Hematopoietic multipotent progenitor cell (in vitro differentiated cells): ENCODE results near the gene SLC7A4. TPM values are rescaled to one million over a fixed set of nuclear protein-coding genes. Genes with fewer than 3 reads are reported as not detected.
A peak's percentile ranks its signal among the peaks of the same experiment; 100 is the strongest.
"Not testable (repeated sequence)": the region's sequence is repeated elsewhere in the genome, so short reads cannot be mapped to it uniquely, and the experiment has no call there.

Experiments used
- DNase-seq, 3 donors: peaks; one replicate each; pipeline ENCODE4 v3.0.0-alpha.2; 2011 to 2015; ENCODE audit warnings: low read depth in 2 of 3, low spot score in 2 of 3
- total RNA-seq: library from RNA; depleted of rRNA; stranded (reverse); fragments of >200 nt; gene quantifications from one replicate; pipeline ENCODE4 v1.2.3, GENCODE V29; 2012

The SLC7A4 gene
- total RNA-seq, 1 donor, result 0.81 TPM

DNA sequence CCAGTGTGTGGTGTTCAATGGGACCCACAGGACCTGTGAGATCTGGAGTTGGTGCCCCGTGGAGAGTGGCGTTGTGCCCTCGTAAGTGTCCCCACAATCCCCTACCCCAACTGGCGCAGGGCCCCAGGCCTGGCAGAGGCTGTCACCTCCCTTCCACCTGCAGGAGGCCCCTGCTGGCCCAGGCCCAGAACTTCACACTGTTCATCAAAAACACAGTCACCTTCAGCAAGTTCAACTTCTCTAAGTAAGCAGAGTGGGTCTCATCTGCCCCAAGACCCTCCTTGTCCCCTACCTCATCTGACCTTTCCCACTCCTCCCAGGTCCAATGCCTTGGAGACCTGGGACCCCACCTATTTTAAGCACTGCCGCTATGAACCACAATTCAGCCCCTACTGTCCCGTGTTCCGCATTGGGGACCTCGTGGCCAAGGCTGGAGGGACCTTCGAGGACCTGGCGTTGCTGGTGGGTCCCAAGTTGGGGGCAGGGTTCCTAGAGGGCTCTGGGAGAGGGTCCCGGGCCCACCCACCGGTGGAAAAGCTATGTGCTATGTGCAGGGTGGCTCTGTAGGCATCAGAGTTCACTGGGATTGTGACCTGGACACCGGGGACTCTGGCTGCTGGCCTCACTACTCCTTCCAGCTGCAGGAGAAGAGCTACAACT, 9.3 kb downstream of the SLC7A4 start:
- DNase-seq, result no peak

DNA sequence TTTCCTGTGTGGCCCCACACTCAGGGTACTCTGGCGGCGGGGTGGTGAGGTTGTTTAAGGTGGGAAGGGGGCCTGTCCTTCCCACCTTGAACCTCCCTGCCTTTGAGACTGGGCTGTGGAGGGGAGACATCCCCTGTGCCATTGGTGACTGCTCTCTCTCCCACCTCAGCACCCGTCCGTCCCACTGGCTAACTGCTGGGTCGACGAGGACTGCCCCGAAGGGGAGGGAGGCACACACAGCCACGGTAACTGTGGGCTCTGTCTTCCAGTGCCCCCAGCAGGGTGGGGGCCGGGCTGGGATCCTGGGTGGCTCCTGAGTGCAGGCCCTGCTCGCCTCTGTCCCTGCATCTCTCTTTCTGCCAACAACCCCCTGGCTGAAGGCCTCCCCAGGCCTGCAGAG, 9.9 kb downstream of the SLC7A4 start:
- DNase-seq, result no peak

DNA sequence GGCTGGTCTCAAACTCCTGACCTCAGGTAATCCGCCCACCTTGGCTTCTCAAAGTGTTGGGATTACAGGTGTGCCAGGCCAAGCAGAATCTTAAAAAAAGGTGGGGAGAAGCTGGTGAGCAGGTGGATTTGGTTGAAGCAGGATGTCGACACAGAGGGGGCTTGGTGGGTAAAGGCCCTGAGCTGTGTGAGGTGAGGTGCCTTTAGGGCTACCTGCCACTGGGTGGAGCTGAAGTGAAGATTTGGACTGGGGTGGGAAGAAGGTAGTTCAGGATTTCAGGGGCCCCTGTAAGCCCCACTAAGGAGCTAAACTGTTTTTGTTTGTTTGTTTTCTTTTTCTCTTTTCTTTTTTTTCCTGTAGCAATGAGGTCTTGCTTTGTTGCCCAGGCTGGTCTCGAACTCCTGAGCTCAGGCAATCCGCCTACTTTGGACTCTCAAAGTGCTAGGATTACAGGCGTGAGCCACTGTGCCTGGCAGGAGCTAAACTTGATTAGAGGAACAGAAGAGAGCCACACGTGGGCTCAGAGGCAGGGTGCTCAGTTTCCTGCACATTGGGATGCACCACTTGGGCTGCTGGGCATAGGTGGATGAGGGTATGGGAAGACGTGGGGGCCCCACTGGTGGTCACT, 11.4 kb downstream of the SLC7A4 start:
- DNase-seq, result peak in 1 of 3 donors; percentile 59

DNA sequence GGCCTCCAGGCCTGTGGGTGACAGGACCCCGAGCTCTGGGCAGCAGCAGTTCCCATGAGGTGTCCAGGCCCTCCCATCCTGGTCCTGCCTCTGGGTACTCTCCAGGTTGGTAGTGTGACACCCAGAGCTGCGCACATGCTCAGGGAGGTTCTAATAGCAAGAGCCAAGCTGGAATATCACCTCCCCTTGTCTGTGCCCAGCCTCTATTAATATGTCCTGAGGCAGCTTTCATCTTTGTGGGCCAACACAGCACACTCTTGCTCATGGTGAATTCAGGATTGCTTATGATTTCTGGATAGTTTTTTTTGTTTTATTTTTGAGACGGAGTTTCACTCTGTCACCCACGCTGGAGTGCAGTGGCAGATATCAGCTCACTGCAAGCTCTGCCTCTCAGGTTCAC, 14.0 kb downstream of the SLC7A4 start:
- DNase-seq, result no peak

DNA sequence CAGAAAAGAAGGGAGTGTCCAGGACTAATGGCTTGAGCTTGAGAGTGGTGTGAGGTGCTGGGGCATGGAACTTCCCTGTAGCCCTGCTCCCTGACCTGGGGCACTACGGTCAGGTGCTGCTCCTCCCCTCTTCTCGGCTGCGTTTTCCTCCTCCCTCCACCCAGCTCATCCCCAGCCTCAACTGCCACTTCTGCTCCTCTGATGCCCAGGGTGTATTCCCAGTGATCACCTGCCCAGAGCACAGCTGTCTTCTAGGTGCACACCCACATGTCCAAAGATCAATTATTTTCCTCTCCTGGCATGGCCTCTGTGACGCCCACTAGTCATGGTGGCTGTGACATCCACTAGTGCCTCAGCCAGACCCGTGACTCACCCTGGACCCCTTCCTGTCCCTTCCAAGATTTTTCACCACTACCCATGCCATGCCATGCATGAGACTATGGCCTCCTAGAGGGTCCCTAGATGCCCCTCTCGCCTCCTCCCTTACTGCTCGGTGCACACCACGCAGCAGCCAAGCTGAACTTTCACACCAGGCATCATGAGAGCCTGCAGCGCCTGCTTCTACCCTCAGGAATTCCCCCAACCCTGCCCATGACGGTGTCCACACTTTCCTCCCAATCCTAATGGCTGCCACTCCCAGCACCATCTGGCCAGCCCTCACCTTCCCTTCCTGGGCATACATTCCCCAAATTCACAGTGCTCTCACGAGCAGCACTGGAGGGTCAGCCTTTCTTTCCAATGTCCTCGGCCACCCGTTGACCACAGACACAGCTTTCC, 15.5 kb downstream of the SLC7A4 start:
- DNase-seq, result no peak

DNA sequence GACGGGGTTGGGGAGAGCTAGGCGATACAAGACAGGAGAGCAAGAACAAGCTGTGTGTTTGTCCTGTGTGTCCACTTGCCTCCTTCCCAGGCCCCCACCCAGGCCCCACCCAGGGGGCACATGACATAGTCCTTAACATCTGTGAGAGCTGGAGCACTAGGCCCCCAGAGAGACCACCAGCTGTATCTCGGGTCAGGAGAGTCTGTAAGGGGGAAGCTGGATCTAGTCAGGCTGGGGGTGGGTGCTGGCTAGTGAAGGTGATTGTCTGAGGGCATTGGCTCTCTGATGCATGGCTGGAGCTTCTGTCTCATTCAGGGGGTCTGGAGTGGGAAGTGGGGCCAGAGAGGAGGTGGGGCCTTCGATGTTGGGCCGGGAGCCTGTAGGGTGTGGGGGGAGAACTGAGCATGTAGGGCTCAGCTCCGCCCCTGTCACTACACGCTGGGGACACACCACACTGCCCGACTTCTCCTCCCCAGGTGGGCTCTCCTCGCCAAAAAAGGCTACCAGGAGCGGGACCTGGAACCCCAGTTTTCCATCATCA, 16.8 kb downstream of the SLC7A4 start:
- DNase-seq, result no peak

DNA sequence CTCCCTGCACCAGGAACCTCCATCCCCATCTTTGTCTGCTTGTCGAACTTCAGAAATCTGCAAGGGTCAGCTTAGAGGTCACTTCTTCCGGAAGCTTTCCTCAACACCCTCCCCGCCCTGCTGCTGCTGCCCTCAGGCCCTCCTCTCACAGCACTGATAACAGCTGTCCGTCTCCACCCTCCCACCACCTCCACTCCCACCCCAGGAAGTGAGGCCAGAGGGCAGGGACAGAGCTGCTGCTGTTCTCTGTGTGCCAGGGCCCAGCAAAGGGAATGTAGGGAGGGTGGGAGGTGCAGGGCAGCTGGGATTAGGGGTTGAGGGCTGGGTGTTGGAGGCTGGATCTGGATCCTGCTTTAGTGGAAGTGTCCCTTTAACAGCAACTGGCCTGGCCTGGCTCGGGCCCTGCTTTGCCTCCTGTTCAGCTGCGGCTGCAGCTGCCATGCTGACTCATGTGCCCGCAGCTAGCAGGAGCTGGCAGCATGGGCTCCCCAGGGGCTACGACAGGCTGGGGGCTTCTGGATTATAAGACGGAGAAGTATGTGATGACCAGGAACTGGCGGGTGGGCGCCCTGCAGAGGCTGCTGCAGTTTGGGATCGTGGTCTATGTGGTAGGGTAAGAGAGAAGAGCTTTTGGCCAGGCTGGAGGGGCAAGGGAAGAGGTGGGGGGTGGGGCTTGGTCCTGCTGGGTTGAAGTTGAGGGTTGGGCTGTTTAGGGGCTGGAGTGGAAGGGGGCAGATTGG, 17.5 kb downstream of the SLC7A4 start, which contains the start of gene P2RX6:
P2RX6 (plus strand) TSS at position 440 of the 740 bp plus-strand sequence; CDS start at position 450, 10 bp downstream.
- peak in 1 of 3 donors; percentile 22 for DNase-seq

DNA sequence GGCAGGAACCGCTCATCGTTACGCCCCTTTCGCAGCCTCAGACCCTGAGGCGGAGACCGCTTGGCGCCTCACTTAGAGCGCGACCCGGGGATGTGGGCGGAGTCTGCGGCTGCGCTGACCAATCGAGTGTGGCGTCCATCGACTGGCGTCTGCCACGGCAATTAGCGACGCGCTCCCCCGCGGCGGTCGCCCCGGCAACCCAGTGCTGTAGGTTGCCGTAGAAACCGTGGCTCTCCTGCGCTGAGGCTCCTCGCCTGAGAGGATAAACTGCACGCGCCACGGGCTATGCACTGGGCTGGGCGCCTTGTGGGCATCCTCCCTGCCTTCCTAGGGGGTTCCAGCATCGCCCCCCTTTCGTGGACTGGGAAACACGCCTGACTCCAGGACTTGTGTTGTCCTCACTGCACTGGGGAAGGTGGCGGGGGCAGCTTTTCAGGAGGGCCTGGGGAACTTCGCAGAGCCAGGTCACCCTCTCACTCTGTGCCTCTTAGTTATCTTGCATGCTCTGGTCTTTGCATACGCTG, 18.1 kb downstream of the SLC7A4 start:
- peak; percentile 64 to 92 (median 90) for DNase-seq

DNA sequence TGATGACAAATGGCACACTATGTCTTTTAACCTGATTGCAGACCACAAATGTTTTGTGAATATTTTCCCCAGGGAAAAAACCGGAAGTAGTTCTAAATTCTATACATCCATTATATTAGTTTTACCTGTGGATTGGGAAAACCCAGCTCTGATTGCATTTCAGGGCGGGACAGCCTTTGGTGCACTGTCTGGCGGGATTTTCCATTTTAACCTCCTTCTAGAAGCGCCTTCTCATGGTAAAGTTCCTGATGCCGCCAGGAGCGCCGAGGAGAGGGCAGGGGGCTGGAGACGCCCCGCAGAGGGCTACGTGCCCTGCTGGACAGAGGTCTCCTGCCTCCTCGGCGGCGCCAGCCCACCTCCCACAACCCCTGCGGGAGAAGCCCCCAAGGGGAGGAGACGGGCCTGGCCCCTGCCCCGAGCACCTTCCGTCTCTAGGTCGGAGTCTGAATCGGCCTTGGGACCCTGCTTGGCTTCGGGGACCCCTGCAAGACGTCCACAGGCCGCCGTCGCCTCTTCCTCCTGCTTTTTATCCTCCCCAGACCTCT, 18.6 kb downstream of the SLC7A4 start:
- no peak for DNase-seq

DNA sequence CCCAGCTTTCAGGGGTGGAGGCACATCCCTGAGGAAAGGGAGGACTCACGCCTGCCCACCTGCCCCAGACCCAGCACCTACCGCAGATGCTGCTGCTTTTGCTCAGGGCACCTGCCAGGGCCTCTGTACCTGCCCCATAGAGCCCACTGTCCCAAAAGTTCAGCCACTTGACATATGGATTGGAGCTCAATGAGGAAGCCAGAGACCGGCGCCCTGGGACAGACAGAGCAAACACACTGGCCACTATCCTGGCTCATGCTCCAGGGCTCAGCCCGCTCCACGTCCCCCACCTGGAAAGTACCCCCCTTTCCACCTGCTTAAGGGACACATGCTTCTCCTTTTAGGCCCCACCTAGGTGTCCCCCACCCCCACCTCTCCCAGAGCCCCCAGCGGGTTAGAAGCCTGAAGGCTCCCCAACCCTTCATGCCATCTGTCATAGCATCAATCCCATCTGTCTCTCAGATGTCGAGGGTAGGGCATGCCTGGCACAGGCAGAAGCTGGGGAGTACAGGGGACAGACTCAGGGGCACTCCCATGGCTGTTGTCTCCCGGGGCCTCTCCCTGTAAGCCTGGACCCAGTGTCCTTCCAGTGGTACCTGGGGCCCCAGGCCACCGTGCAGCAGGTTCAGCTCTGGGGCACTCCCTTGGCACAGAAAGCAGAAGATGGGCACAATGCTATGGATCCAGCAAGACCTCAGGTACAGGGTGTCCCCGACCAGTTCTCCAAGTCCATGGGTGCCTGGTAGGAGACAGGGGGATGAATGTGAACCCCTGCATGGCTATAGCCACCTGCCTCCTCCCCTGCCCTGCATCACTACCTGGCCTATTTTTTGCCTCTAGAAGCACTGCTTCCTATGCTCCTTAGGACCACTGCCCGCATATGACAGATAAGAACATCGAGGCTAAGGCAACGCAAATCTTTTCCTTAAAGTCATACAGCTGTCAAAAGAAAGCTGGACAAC, 19.6 kb downstream of the SLC7A4 start:
- DNase-seq, result no peak

DNA sequence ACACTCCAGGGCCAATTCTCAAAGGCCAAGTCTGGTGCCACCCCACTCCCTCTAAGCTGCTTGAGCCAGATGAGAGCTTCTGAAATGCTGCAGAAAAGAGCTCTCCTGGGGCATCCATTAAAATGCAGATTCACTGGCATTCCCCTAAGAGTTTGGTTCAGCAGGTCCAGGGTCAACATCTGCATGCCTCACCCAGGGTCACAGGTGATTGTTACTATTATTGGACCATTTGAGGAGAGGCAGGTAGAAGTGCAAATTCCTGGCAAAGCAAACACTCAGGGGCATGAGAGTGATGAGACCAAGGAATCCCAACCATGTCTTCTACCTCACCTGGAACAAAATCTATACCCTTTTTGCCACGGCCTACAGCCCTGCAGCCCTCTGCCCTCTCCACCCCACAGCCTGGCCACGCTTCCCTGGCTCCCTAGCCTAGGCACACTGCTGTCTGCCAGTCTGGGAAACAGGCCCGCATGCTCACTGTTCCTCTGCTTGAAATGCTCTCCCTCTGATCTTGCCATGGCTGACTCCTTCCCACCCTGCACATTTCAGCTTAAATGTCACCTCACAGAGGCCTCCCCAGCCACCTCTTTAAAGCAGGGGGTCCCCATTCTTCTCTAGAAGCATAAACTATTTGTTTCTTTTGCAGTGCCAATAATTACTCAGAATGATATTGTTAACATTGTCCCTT, 21.8 kb downstream of the SLC7A4 start:
- DNase-seq, result no peak

DNA sequence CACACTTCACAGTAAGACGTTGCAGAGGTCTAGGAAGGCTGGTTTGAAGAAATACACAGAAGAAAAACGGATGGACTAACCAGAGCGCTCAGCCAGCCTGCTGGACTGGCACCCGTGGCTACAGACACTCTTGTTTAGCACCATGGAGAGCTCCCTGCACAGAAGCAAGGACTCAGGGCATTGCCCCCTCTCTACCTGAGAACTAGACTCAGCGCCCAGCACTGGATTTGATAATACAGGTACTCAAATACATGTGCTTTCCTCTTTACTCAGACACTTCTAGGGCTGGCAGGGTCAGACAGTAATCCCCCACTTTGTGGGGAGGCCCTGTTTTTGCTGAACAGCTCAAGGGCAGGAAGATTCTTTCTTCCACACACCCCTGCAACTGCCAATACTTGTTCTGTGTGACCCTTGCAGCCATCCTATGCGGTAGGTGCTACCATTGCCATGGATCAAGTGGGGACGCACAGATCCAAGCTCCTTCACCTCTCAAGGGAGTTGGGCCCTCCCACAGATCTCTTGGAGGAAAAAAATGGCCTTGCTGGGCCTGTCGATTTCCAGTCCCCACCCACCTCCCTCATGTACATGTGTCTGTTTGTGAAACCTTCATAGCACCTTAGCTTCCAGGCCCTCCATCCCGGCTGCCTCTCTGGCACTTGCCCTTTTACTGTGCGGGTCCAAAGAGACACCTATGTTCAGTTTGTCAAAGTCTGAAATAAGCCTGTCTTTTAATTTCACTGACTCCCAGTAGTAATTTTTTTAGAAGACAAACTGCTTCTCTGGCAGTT, 22.5 kb downstream of the SLC7A4 start:
- DNase-seq, result peak in 2 of 3 donors; percentile 37 to 66

DNA sequence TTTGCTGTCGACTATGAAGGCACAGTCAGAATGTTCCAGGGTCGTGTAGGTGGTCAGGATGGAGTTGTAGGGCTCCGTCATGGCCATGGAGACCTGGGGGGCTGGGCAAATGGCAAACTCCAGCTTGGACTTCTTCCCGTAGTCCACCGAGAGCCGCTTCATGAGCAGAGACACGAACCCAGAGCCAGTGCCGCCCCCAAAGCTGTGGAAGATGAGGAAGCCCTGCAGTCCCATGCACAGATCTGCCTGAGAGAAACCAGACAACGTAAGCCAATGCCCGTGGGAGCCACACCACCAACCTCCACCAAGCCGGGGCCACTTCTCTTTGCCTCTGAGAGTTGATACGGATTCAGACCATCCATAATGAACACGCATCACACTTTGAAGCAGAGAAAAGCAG, 23.2 kb downstream of the SLC7A4 start:
- not testable (repeated sequence) for DNase-seq

DNA sequence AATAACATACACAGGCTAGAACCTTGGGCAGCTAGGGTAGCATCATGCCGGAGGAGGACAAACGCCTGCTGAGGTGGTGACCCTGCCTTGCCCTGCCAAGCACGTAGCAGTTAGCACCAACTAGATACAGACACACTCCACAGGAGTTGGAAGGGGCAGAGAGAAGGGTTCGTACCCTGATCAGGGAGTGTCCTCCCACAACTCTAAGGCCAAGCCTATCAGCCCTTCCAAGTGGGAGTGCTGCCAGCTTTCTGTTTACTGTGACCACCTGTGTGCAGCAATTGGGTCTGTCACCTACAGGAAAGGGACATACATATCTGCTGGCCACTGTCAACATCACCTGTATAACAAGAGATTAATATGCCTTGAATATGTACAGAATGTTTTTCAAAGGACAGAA, 28.6 kb downstream of the SLC7A4 start:
- no peak for DNase-seq

DNA sequence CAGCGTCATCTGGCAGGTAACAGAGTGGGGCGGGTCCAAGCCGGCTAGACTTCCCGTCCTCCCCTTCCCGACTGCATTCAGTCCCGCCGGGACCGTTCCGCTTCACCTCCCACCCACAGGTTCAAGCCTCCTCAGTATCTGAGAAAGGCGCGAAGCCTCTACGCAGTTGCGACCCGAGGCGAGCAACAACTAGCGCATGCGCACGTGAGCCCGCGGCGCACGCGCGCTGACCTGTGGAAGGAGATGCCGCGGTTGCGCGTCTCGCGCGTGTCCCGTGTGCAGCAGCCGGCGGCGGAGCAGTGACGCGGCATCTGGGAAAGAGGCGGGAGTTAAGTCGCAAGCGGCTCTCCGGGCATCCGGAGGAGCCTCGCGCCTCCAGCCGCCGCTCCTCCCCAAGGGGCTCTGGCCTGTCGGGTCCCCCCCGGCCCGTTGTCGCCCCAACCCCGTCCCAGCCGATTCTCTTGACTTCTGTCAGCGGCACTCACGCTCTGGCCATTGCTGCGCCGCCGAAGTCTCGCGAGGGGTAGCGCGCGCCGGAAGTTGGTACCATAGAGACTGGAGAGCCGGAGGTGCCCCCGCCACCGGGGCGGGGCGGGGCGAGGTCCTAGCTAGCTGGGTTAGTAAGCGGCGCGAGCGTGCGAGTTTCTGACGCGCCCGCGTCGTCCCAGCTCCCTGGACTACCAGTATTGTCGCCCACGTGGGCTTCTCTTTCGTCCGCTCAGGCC, 30.6 kb downstream of the SLC7A4 start, which contains the start of gene THAP7:
THAP7 (minus strand) TSS at position 518 of the 725 bp plus-strand sequence; CDS start at position 311, 207 bp downstream.
- peak; percentile 97 to 98 (median 98) for DNase-seq

DNA sequence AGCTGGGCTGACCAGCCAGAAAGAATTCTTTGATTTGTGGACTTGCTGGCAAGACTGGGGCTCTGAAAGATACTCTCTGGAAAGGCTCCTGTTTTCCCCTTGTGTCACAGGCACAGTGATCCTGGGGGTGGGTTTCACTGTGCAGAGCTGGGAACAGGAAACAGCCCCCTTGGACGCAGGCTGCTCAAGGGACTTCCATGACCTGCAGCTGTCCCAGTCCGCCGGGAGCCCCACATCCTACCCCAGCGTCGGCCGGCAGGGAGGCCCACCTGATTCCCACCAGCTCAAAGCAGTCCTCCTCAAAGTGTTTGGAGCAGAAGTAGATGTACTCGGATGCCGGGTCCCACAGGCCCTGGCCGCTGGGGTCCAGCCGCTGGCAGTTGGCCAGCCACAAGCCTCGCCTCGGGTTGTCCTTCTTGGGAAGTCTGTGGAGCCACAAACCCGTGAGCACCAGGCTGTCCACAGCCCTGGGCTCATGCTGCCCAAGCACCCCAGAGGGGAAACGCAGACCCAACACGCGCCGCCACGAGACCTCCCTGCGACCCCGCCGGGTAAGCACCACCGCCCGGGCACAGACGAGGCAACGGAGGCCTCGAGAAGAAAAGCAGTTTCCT, 31.3 kb downstream of the SLC7A4 start:
- DNase-seq, result no peak
